Heart right ventricle (tissue), 16 donors: ENCODE measurements around the gene CD2AP. TPM values are rescaled to one million over a fixed set of nuclear protein-coding genes. Genes with fewer than 3 reads are reported as not detected.

ENCODE experiments used
- ATAC-seq, 8 donors: fragments of 200-7000 bp; cut with Tn5 transposase; one replicate each; pipeline ENCODE4 v1.9.1; 2020; ENCODE audit warnings: mild to moderate bottlenecking in 8 of 8, moderate library complexity in 8 of 8, moderate number of reproducible peaks in 1 of 8
- DNase-seq, 2 donors: peaks; one replicate each; pipeline ENCODE4 v3.0.0-alpha.2; 2020
- H3K27ac ChIP-seq, 10 donors: fragments of 200-600 bp; sonication (generic) in 2 of 10; one replicate each; pipeline versions ENCODE4 v1.5.0 to v1.8.0; 2020 to 2022; ENCODE audit warnings: mild to moderate bottlenecking in 3 of 10
- H3K27me3 ChIP-seq, 7 donors: fragments of 200-600 bp; one replicate each; pipeline ENCODE4 v1.8.0; 2021 to 2022; ENCODE audit warnings: mild to moderate bottlenecking in 2 of 7
- H3K36me3 ChIP-seq, 9 donors: fragments of 200-600 bp; sonication (generic) in 1 of 9; one replicate each; pipeline versions ENCODE4 v1.5.0 to v1.8.0; 2020 to 2022; ENCODE audit warnings: mild to moderate bottlenecking in 2 of 9
- H3K4me1 ChIP-seq, 9 donors: fragments of 200-600 bp; sonication (generic) in 1 of 9; one replicate each; pipeline versions ENCODE4 v1.5.0 to v1.8.0; 2020 to 2022; ENCODE audit warnings: mild to moderate bottlenecking in 4 of 9
- H3K4me3 ChIP-seq, 10 donors: fragments of 200-600 bp; sonication (generic) in 2 of 10; one replicate each; pipeline versions ENCODE4 v1.5.0 to v1.8.0; 2020 to 2022; ENCODE audit warnings: mild to moderate bottlenecking in 7 of 10, moderate library complexity in 2 of 10
- H3K9me3 ChIP-seq, 11 donors: fragments of 200-600 bp in 10 of 11; sonication (generic) in 2 of 11; one replicate each; pipeline versions ENCODE4 v1.5.0 to v1.8.0; 2013 to 2022; ENCODE audit warnings: mild to moderate bottlenecking in 2 of 11, control low read depth in 1 of 11, moderate library complexity in 1 of 11
- WGBS, 2 donors: extraction: QIAGEN DNeasy Blood & Tissue Kit; methylation state at CpG; one replicate each; pipeline ENCODE4 v1.1.7; 2013; ENCODE audit warnings: inconsistent platforms in 1 of 2; 5-methylcytosine and 5-hydroxymethylcytosine counted together
- intact Hi-C, 10 donors: fragments of 100-400 bp; cut with DNase I; formaldehyde crosslinking; loops; one replicate each; pipeline versions ENCODE4 v1.11.1 to v1.14.2; 2022
- polyA plus RNA-seq, 2 donors: library from polyadenylated mRNA; stranded (reverse); fragments of 200-250 nt; gene quantifications; one replicate each; pipeline ENCODE4 v1.2.3, GENCODE V29; 2013
- total RNA-seq, 10 donors: library from RNA; stranded (reverse); fragmentation: NEBNext Ultra II Directional in 3 of 10; extraction: Animal tissue kit (Norgen Biotek cat#: 25700) in 3 of 10; gene quantifications; one replicate each; pipeline versions ENCODE4 v1.2.1 to v1.2.4, GENCODE V29; 2021 to 2023
- TF ChIP-seq, protein P1 (sequence below), 9 donors: fragments of 200-600 bp; sonication (generic) in 2 of 9; IDR thresholded peaks; one replicate each; pipeline versions ENCODE4 v1.5.0 to v1.8.0; 2021 to 2022; ENCODE audit warnings: antibody characterized with exemption in 9 of 9, mild to moderate bottlenecking in 5 of 9, moderate library complexity in 1 of 9
- donor health status: Arrhythmogenic right ventricular cardiomyopathy.
- donor health status: ischemic (EF 13 %, LVEDD 7.1; RV severe dilation, severe dysfunction).
- donor health status: healthy with polysubstance abuse.
- donor health status: DM: no; HTN: yes; CAD: no.
- donor health status: DM: no; HTN: no; CAD: no.
- donor health status: ischemic (EF 25% LVEDD 6.9; RV normal size, moderate dysfunction).
- donor health status: ischemic (EF 25% LVEDD 5.7; RV mildly dilated, moderate dysfunction).
- donor health status: healthy.
- donor health status: DM: yes; HTN: yes; CAD: no.
- donor health status: Ischemic cardiomyopathy.
- donor health status: ischemic (EF 35%, LVEDD 5.7; RV mildly dilated, moderate dysfunction).
- donor health status: nonischemic (EF 11% LVEDD 7.7; RV severe dilation, severe dysfunction).
- donor health status: DM: yes; HTN: yes; CAD: no.
- donor health status: PGD.
- donor health status: ischemic (EF 29% LVEDD 5.4; RV normal size, mild dysfunction).
- donor health status: nonischemic (EF 23%, LVEDD 6.1; RV moderate dilation, normal function).

CD2AP gene
- total and polyA plus RNA-seq, 12 donors, result 5.8 to 15.6 (median 10.8) TPM

DNA sequence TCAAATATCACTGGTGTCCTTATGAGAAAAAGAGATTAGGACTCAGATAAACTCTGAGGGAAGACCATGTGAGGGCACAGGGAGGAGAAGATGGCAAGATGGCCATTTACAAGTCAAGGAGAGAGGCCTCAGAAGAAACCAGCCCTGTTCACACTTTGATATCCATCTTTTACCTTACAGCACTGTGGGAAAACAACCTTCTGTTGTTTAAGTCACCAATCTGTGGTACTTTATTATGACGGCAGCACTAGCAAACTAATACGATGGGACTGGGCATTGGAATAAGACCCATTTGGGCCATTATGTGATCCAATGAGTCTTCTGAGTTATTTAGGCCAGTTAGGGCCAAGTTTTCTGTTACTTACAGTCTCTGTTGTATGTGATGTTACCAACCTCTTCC lies 26.4 kb upstream of the CD2AP start:
- Histone ChIP-seq H3K27ac (no peak overlapping the region), H3K36me3 (no peaks in the 10 kb centered on the region), H3K27me3 (no peaks in the 10 kb centered on the region), H3K4me1 (peaks cover 0 to 5% (median 0%) of the 10 kb centered on the region in 9 donors), H3K9me3 (no peaks in the 10 kb centered on the region), H3K4me3 (no peak overlapping the region)
- intact Hi-C loops, result no loop called here
- TF ChIP-seq, protein P1, sequence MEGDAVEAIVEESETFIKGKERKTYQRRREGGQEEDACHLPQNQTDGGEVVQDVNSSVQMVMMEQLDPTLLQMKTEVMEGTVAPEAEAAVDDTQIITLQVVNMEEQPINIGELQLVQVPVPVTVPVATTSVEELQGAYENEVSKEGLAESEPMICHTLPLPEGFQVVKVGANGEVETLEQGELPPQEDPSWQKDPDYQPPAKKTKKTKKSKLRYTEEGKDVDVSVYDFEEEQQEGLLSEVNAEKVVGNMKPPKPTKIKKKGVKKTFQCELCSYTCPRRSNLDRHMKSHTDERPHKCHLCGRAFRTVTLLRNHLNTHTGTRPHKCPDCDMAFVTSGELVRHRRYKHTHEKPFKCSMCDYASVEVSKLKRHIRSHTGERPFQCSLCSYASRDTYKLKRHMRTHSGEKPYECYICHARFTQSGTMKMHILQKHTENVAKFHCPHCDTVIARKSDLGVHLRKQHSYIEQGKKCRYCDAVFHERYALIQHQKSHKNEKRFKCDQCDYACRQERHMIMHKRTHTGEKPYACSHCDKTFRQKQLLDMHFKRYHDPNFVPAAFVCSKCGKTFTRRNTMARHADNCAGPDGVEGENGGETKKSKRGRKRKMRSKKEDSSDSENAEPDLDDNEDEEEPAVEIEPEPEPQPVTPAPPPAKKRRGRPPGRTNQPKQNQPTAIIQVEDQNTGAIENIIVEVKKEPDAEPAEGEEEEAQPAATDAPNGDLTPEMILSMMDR (IDR thresholded peaks at IDR 0.05), result no peak
- no peak for DNase-seq
- ATAC-seq, result no peak
- 93 to 99% methylated on average over 2 of the region's 2 CpGs for whole genome bisulfite sequencing, 2 donors

DNA sequence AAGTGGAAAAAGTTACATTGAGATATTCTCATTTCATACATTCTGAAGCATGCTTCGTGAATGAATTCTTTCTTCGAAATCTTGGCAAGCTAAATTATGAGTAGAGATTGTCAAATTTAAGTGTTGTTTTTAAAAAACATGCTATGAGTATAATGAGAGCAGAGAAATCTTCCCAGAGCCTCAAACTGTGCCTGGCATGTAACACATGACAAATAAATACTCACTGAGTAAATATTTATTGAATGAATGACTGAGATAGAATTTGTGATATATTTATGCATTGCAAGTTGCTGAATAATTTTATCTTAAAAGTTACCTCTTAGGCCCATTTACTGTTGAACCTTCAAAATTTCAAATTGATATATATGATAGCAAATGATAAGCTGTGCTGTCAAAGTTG lies 24.7 kb upstream of the CD2AP start:
- Histone ChIP-seq H3K36me3 (no peaks in the 10 kb centered on the region), H3K27me3 (no peaks in the 10 kb centered on the region), H3K27ac (no peak overlapping the region), H3K4me3 (no peak overlapping the region), H3K9me3 (no peaks in the 10 kb centered on the region), H3K4me1 (no peaks in the 10 kb centered on the region)
- intact Hi-C loops, result no loop called here
- WGBS, 2 donors, result 86% methylated on average over 2 of the region's 2 CpGs
- ATAC-seq (no peak), DNase-seq (no peak)
- TF ChIP-seq, protein P1 (IDR thresholded peaks at IDR 0.05), result no peak

DNA sequence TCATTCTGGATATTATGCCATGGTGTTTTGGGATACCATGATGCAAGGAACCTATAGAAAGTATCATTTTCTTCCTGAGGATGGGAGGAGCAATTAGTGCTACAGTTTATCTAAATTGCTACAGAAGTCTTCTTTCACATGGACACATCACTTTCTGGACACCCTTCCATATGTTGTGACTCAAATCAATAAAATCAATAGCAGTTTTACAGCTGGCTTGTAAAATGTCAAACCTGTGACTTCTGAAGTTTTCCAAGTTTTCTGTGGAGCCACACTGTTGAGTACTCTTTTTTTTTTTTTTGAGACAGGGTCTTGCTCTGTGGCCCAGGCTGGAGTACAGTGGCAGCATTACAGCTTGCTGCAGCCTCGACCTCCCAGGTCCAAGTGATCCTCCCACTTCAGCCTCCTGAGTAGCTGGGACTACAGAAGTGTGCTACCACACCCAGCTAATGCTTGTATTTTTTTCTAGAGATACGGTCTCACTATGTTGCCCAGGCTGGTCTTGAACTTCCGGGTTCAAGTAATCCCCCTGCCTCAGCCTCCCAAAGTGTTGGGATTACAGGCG lies 24.1 kb upstream of the CD2AP start:
- Histone ChIP-seq H3K27me3 (no peaks in the 10 kb centered on the region), H3K27ac (no peak overlapping the region), H3K4me3 (no peak overlapping the region), H3K36me3 (no peaks in the 10 kb centered on the region), H3K4me1 (no peaks in the 10 kb centered on the region), H3K9me3 (no peaks in the 10 kb centered on the region)
- intact Hi-C loops, result no loop called here
- no peak for ATAC-seq
- WGBS, 2 donors, result 94 to 95% methylated on average over 4 of the region's 4 CpGs
- TF ChIP-seq, protein P1 (IDR thresholded peaks at IDR 0.05), result no peak
- DNase-seq, result no peak

DNA sequence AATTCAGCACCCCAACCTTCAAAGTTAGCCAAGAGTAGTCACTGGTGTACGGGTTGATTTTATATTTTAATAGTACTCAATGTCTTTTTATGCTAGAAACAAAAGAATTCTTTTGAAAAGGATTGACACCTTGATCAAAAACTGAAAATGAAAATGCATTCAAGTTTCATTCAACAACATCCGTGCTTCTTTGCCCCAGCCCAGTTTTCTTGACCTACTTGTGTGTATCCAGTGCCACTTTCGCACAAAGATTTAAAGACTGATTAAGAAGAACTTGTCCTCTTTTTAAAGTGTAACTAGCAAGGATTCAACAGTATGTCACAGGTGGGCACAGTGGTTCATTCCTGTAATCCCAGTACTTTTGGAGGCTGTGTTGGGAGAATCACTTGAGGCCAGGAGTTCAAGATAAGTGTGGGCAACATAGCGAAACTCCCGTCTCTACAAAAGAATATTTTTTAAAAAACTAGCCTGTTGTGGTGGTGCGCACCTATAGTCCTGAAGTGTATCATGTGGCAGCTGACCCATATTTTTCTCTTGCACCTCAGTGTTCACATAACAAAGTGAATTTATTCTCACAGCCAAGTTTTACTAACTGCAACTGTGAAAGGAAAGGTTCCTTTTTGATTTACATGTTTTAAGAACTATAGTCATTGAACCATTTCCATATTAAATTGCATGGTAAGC lies 22.7 kb upstream of the CD2AP start:
- Histone ChIP-seq H3K4me1 (no peaks in the 10 kb centered on the region), H3K9me3 (no peaks in the 10 kb centered on the region), H3K4me3 (no peak overlapping the region), H3K27ac (no peak overlapping the region), H3K27me3 (no peaks in the 10 kb centered on the region), H3K36me3 (no peaks in the 10 kb centered on the region)
- no peak for ATAC-seq
- DNase-seq, result no peak
- intact Hi-C loops, result no loop called here
- TF ChIP-seq, protein P1 (IDR thresholded peaks at IDR 0.05), result no peak
- 93 to 94% methylated on average over 6 of the region's 6 CpGs for WGBS, 2 donors
